Right renal pelvis (tissue), 4 donors: ENCODE data around the gene SMARCA2. TPM values are rescaled to one million over a fixed set of nuclear protein-coding genes. Genes with fewer than 3 reads are reported as not detected.

ENCODE experiments used
- DNase-seq, 4 donors: peaks; one replicate each; pipeline ENCODE4 v3.0.0-alpha.2; 2013; ENCODE audit warnings: low read depth in 4 of 4, low spot score in 3 of 4, missing footprints in 1 of 4
- polyA plus RNA-seq, 4 donors: library from polyadenylated mRNA; unstranded; fragments of 120-200 nt; gene quantifications; one replicate each; pipeline ENCODE4 v1.2.1, GENCODE V29; 2013; ENCODE audit not compliant: insufficient read length in 4 of 4

SMARCA2 gene
- polyA plus RNA-seq: 100 to 1,000 TPM; 105 to 151 (median 134) TPM

- peak; percentile 90 to 93 (median 91) for DNase-seq
These were observed at the start of gene SMARCA2 for GRCh38 chr9:2014696-2015580. Gene SMARCA2 (plus strand): TSS chr9:2015347. CDS start chr9:2029023, 13,676 bp downstream.

- DNase-seq: no peak
These were observed 48.3 kb upstream of the SMARCA2 start for GRCh38 chr9:1966725-1967366.

- no peak for DNase-seq
These were observed 46.0 kb upstream of the SMARCA2 start for GRCh38 chr9:1969160-1969559.

GRCh38 chr9:1969898-1970297 is 45.2 kb upstream of the SMARCA2 start:
- DNase-seq: no peak

GRCh38 chr9:1972672-1973071 is 42.5 kb upstream of the SMARCA2 start:
- no peak for DNase-seq

GRCh38 chr9:1977026-1977425 is 38.1 kb upstream of the SMARCA2 start:
- DNase-seq: no peak

DNA sequence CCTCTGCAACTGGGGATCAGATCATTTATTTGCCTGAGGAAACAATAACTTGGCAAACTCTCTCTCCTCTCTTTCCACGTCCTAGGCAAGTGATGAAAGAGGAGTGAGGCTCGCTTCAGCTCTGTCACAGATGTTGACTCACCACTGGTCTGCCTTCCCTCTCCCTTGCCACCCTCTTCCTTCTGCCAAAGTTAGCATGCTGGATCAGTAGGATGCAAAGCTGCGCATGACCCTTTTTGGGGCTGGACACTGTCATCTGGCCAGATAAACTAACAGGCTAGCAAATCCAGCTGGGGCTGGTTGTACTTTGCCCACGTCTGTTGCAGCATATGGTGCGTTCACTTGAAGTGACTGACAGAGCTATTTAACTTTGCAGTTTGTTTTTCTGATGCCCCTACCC is 36.2 kb upstream of the SMARCA2 start:
- no peak for DNase-seq

DNA sequence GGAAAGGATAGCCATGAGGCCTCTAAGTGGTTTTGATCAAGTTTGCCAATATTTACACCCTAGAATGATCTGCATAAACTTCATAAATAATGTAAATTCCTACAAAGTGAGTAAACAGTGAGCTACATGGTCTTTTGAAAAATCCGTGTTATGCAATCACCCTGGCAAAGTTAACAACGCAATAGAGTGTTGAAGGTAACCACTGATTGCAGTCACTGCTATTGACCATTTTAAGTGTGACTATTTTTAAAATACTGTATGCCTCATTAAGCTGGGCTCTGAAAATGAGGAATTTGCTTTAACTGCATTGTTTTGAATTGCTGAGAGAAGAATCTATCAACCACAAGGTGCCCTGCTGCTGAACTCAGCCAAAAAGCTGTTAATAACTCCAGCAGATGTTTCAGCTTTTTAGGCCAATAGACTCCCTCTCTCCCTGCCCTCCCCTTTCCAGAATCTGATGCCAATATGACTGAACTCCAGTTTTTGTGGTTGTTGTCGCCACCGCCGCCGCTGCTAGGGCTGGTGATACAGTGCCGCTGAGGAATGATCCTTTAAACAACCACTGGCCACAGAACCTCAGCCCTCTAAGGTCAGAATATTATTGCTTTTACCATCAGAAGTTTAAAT is 35.3 kb upstream of the SMARCA2 start:
- DNase-seq: no peak

- no peak for DNase-seq
These were observed 34.8 kb upstream of the SMARCA2 start for GRCh38 chr9:1980387-1980786.

- no peak for DNase-seq
These were observed 33.1 kb upstream of the SMARCA2 start for GRCh38 chr9:1982074-1982473.

- DNase-seq: no peak
These were observed 28.8 kb upstream of the SMARCA2 start for GRCh38 chr9:1986341-1986740.

DNA sequence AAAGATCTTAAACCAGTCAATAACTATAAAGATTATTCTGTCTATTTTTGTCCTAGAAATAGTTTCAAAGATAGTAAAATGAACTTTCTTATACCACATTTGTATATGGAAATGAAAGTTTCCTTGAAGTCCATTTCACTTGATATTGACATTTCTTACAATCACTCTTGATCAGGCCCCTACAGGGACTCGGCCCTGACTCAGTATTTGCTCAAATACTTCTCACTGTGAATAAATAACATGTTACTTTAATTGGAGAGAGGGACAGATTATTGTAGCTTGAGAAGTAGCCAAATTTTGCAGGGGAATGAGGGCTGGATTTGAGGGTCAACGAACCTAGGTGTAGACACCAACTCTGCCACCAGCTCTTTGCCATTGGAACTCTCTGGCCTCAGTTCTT is 25.6 kb upstream of the SMARCA2 start:
- no peak for DNase-seq

DNA sequence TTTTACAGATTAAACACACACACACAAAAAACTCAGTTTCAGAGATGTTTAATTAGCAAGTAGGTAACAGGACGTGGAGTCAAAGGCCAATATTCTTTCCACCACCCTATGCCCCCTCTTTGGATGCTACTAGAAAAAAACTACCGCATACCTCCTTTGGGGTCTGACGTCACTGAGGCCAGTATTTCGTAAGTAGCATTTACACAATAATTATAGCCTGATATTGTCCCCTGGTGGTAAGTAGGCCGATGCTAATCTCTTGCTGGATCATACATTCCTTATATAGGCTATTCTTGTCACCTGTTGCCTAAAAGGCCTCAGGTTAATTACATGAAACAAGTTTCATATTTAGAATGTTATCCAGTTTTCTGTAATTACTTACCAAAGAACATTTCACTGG is 21.0 kb upstream of the SMARCA2 start:
- no peak for DNase-seq

- no peak for DNase-seq
These were observed 20.1 kb upstream of the SMARCA2 start for GRCh38 chr9:1995084-1995483.

DNA sequence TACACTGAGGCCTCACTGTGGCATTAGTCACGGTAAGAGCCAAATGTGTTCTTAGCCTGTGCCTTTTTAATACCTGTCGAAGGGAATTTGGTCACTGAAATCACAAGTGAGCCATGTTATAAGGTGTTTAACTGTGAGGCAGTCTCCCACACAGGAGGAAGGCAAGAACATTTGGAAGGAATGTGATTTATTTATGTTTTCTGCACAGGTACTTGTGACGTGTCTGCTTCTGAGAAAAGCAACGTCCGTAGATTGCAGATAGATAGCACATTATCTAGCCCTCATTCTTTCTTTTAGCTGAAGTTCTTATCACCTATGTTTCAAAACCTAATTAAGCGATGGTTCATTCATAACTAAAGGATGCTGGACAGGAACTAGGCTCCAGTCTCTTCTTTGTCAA is 19.0 kb upstream of the SMARCA2 start:
- no peak for DNase-seq

GRCh38 chr9:1997646-1998045 is 17.5 kb upstream of the SMARCA2 start:
- no peak for DNase-seq

DNA sequence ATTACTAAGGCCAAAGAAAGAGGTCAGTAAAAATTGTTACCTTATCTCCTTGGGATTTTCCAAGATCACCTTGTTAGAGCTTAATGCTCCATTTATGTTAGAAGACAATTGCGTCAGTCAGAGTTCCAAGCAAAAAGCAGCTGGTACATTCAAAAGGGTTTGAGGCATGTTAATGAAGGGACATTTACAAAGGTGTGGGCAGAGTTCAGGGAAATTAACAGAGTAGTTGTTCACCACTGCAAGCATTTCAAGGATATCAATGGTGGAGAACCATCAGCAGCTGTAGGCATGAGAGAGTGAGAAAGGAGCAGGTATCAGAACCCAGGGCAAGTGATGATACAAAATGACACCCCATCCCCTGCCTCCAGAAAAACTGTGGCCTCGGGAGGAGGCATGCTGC is 17.0 kb upstream of the SMARCA2 start:
- DNase-seq: no peak

DNA sequence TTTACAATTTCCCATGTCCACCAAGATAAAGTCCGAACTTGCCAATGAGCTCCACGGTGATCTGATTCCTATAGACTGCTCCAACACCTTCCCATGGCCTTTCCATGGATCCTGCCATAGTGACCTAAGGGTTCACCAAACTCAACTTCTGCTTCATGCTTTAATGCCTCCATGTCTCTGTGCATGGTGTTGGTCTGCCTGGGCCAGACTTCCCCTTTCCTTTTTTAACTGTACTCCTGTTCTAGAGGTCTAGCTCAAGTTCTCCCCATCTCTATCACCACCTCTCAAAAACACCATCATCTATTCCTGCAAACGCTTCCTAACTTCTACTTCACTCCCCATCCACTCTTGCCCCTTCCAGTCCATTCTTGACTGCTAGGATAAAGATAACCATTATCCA is 14.8 kb upstream of the SMARCA2 start:
- DNase-seq: no peak

- no peak for DNase-seq
These were observed 6.8 kb upstream of the SMARCA2 start for GRCh38 chr9:2008372-2008771.

GRCh38 chr9:2012347-2012746 is 2.8 kb upstream of the SMARCA2 start:
- DNase-seq: no peak

DNA sequence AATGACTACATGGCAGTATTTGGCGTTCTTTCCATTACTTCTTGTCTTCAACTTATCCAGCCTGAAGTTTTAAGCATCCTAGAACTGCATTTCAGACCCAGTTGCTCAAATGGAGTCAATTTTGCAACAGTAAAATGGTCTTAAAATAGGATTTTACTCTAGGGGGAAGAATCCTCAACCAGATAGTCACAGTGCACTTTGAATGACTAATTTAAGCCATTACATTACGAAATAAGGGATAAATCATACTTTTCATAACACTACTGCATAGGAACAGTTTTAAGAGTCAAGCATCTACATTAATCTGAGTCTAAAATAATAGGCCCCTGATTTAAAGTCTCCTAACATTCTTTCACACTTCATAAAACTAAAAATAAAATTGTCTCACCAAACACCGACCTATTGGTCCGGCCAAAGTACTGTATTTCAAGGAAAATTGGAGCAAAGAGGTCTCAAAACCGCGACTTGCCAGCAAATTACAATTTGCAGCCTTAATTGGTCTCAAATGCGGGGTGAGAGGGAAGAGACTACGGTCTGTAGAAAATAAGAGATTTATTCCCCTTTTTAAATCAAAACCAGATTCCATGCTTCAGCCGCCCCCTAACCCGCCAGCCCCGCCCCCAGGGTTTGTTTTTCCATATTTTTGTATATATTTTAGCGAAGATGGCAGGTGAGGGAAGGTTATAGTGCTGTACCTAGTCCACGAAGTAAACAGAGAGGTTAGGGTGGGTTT is 1.2 kb upstream of the SMARCA2 start:
- DNase-seq: peak in 1 of 4 donors; percentile 13
